Gastrocnemius medialis (tissue), 4 donors: Measurements from ENCODE around the gene ARID5B. TPM values are rescaled to one million over a fixed set of nuclear protein-coding genes. Genes with fewer than 3 reads are reported as not detected.

ENCODE experiments used
- ATAC-seq, 2 donors: fragments of 150-250 bp; one replicate each; pipeline ENCODE4 v1.9.1; 2016
- DNase-seq, 2 donors: peaks; one replicate each; pipeline ENCODE4 v3.0.0-alpha.2; 2019
- H3K27ac ChIP-seq, 4 donors: fragments of 200-600 bp; sonication (generic); 1 replicate in 1 of 4; 2 replicates in 3 of 4; pipeline ENCODE4 v1.5.1; 2016 to 2018; ENCODE audit warnings: mild to moderate bottlenecking in 2 of 4, moderate library complexity in 1 of 4
- H3K27me3 ChIP-seq, 3 donors: fragments of 200-600 bp; sonication (generic) in 2 of 3; 1 replicate in 1 of 3; 2 replicates in 2 of 3; pipeline versions ENCODE4 v1.5.1 to v1.6.0; 2016 to 2019; ENCODE audit warnings: mild to moderate bottlenecking in 1 of 3, moderate library complexity in 1 of 3
- H3K36me3 ChIP-seq, 2 donors: fragments of 200-600 bp; sonication (generic) in 1 of 2; one replicate each; pipeline ENCODE4 v1.5.1; 2017 to 2018
- H3K4me1 ChIP-seq, 2 donors: fragments of 200-600 bp; sonication (generic) in 1 of 2; one replicate each; pipeline ENCODE4 v1.5.1; 2016 to 2017; ENCODE audit warnings: mild to moderate bottlenecking in 2 of 2
- H3K4me3 ChIP-seq, 4 donors: fragments of 200-600 bp; sonication (generic) in 3 of 4; 1 replicate in 1 of 4; 2 replicates in 3 of 4; pipeline ENCODE4 v1.5.1; 2016 to 2019; ENCODE audit warnings: mild to moderate bottlenecking in 2 of 4
- H3K9me3 ChIP-seq, 3 donors: fragments of 200-600 bp; sonication (generic) in 2 of 3; 1 replicate in 1 of 3; 2 replicates in 2 of 3; pipeline ENCODE4 v1.5.1; 2016 to 2019
- CTCF ChIP-seq, 5 experiments: fragments of 450-650 bp in 3 of 5; fragments of 200-600 bp in 2 of 5; sonication (generic) in 2 of 5; IDR thresholded peaks in 4 of 5; conservative IDR thresholded peaks in 1 of 5; 1 replicate in 4 of 5; 2 replicates in 1 of 5; pipeline ENCODE4 v1.5.1; 2016 to 2019; ENCODE audit warnings: antibody characterized with exemption in 5 of 5, mild to moderate bottlenecking in 3 of 5, moderate library complexity in 3 of 5
- POLR2A ChIP-seq, 2 donors: fragments of 450-650 bp; IDR thresholded peaks; one replicate each; pipeline ENCODE4 v1.6.1; 2017; ENCODE audit warnings: antibody characterized with exemption in 2 of 2, mild to moderate bottlenecking in 2 of 2, moderate library complexity in 2 of 2
- in situ Hi-C, 4 donors: fragments of 200-750 bp; cut with MboI; loops; one replicate each; pipeline versions ENCODE4 v1.15.0 to v1.8.0; 2017; ENCODE audit warnings: low sequenced_read_pairs in 4 of 4
- intact Hi-C: fragments of 100-400 bp; cut with DNase I; formaldehyde crosslinking; loops from one replicate; pipeline ENCODE4 v1.15.1; 2023; ENCODE audit warnings: low total_unique reads
- total RNA-seq, 4 donors: library from RNA; depleted of rRNA; stranded (reverse); fragments of >200 nt; gene quantifications; one replicate each; pipeline versions ENCODE4 v1.1.0 to v1.2.3, GENCODE V29; 2016

Gene ARID5B
- total RNA-seq, 4 donors from 2014 or later: 156 to 512 (median 263) TPM

- H3K4me3 ChIP-seq: peak overlapping the region in 3 of 4 donors; percentile 5 to 38 (median 19)
- peak overlapping the region; percentile 51 to 69 (median 60) for H3K27ac ChIP-seq
- no peaks in the 10 kb centered on the region for H3K36me3 ChIP-seq
- DNase-seq (no peak), ATAC-seq (no peak)
- TF ChIP-seq POLR2A (IDR thresholded peaks at IDR 0.05): no peak
- TF ChIP-seq CTCF (IDR thresholded peaks at IDR 0.05 in 4 of 5, conservative IDR thresholded peaks at IDR 0.05 in 1 of 5): no peak
- in situ Hi-C loops: no loop called here
- peaks cover 2 to 15% of the 10 kb centered on the region in 2 donors for H3K4me1 ChIP-seq
- H3K9me3 ChIP-seq: no peaks in the 10 kb centered on the region
- no peaks in the 10 kb centered on the region for H3K27me3 ChIP-seq
- intact Hi-C loops: no loop called here
Measured at GRCh38 chr10:61987951-61988379, 86.5 kb downstream of the ARID5B start.

GRCh38 chr10:61989995-61990760, 88.7 kb downstream of the ARID5B start:
- ATAC-seq (no peak), DNase-seq (no peak)
- intact Hi-C loops: loop anchor here (5.0 kb wide), 1 partner anchor 57 kb away; no protein-coding TSS in a partner anchor
- Histone ChIP-seq H3K27ac (no peak overlapping the region), H3K27me3 (no peaks in the 10 kb centered on the region), H3K4me3 (no peak overlapping the region), H3K36me3 (no peaks in the 10 kb centered on the region), H3K9me3 (no peaks in the 10 kb centered on the region), H3K4me1 (peaks cover 17 to 36% of the 10 kb centered on the region in 2 donors)
- in situ Hi-C loops: no loop called here
- TF ChIP-seq POLR2A (IDR thresholded peaks at IDR 0.05) (no peak), CTCF (IDR thresholded peaks at IDR 0.05 in 4 of 5, conservative IDR thresholded peaks at IDR 0.05 in 1 of 5) (no peak)

- no peaks in the 10 kb centered on the region for H3K27me3 ChIP-seq
- no peak overlapping the region for H3K4me3 ChIP-seq
- H3K4me1 ChIP-seq: peaks cover 17 to 42% of the 10 kb centered on the region in 2 donors
- H3K36me3 ChIP-seq: no peaks in the 10 kb centered on the region
- H3K27ac ChIP-seq: no peak overlapping the region
- no peaks in the 10 kb centered on the region for H3K9me3 ChIP-seq
- in situ Hi-C loops: no loop called here
- DNase-seq (no peak), ATAC-seq (no peak)
- TF ChIP-seq POLR2A (IDR thresholded peaks at IDR 0.05): no peak
- TF ChIP-seq CTCF (IDR thresholded peaks at IDR 0.05 in 4 of 5, conservative IDR thresholded peaks at IDR 0.05 in 1 of 5): no peak
- intact Hi-C loops: loop anchor here (5.0 kb wide), 1 partner anchor 57 kb away; no protein-coding TSS in a partner anchor
Measured at GRCh38 chr10:61990761-61991135, 89.2 kb downstream of the ARID5B start.

GRCh38 chr10:61991166-61991565, 89.7 kb downstream of the ARID5B start:
- peaks cover 17 to 43% of the 10 kb centered on the region in 2 donors for H3K4me1 ChIP-seq
- no peaks in the 10 kb centered on the region for H3K9me3 ChIP-seq
- in situ Hi-C loops (no loop called here), intact Hi-C loops (loop anchor here (5.0 kb wide), 1 partner anchor 56 kb away; no protein-coding TSS in a partner anchor)
- ATAC-seq: no peak
- H3K27me3 ChIP-seq: no peaks in the 10 kb centered on the region
- no peak for DNase-seq
- TF ChIP-seq POLR2A (IDR thresholded peaks at IDR 0.05) (no peak), CTCF (IDR thresholded peaks at IDR 0.05 in 4 of 5, conservative IDR thresholded peaks at IDR 0.05 in 1 of 5) (no peak)
- no peaks in the 10 kb centered on the region for H3K36me3 ChIP-seq
- H3K27ac ChIP-seq: no peak overlapping the region
- H3K4me3 ChIP-seq: no peak overlapping the region
